PC-9 (cell line): ENCODE data around the gene ADAMTS7. TPM values are rescaled to one million over a fixed set of nuclear protein-coding genes. Genes with fewer than 3 reads are reported as not detected.
"Not testable (repeated sequence)": the region's sequence is repeated elsewhere in the genome, so short reads cannot be mapped to it uniquely, and the experiment has no call there.

ENCODE experiments used
- BruUV-seq: library from RNA; stranded (reverse); fragments of 400-500 nt; replicated peaks from 2 replicates; lab custom pipeline; 2021; lab: Mats Ljungman, UMichigan
- CTCF ChIA-PET: fragments of 300-600 bp; sonication (Branson Sonifier 250); formaldehyde crosslinking; loops from one replicate; lab custom pipeline; 2022; ENCODE audit warnings: antibody characterized with exemption; lab: Charles Lee
- POLR2A ChIA-PET: fragments of 300-600 bp; sonication (Branson Sonifier 250); formaldehyde crosslinking; loops from one replicate; lab custom pipeline; 2022; ENCODE audit warnings: antibody characterized with exemption; ENCODE audit not compliant: unreplicated experiment; lab: Charles Lee
- DNase-seq, 2 experiments: peaks; one replicate each; pipeline versions ENCODE4 v3.0.0 to v3.0.0-alpha.2; 2015 to 2022; ENCODE audit warnings: mixed read lengths in 1 of 2
- H2AFZ ChIP-seq: fragments of 200-600 bp; sonication (generic); 2 replicates; pipeline ENCODE4 v1.8.1; 2017; ENCODE audit warnings: antibody characterized with exemption
- H3F3A ChIP-seq: fragments of 200-600 bp; sonication (generic); 2 replicates; pipeline ENCODE4 v1.8.1; 2017; ENCODE audit warnings: antibody characterized with exemption, mild to moderate bottlenecking, low read depth; ENCODE audit not compliant: insufficient read depth
- H3K27ac ChIP-seq: fragments of 200-600 bp; sonication (generic); 2 replicates; pipeline ENCODE4 v1.6.1; 2016; ENCODE audit warnings: mixed run types
- H3K27me3 ChIP-seq: fragments of 200-600 bp; sonication (generic); 2 replicates; pipeline ENCODE4 v1.6.1; 2016; ENCODE audit warnings: low read depth, mixed run types; ENCODE audit not compliant: insufficient read depth
- H3K36me3 ChIP-seq: fragments of 200-600 bp; sonication (generic); 2 replicates; pipeline ENCODE4 v1.6.1; 2016; ENCODE audit warnings: low read depth, mixed run types
- H3K4me1 ChIP-seq: fragments of 200-600 bp; sonication (generic); replicated peaks from 2 replicates; pipeline ENCODE4 v1.6.1; 2016; ENCODE audit warnings: mixed run types; ENCODE audit not compliant: insufficient read depth
- H3K4me2 ChIP-seq: fragments of 200-600 bp; sonication (generic); 2 replicates; pipeline ENCODE4 v1.6.1; 2017; ENCODE audit warnings: mixed run types
- H3K4me3 ChIP-seq: fragments of 200-600 bp; sonication (generic); 2 replicates; pipeline ENCODE4 v1.6.1; 2016; ENCODE audit warnings: mixed run types
- H3K79me2 ChIP-seq: fragments of 200-600 bp; sonication (generic); 2 replicates; pipeline ENCODE4 v1.6.1; 2017; ENCODE audit warnings: low read depth, mixed run types
- H3K9me2 ChIP-seq: fragments of 200-600 bp; sonication (generic); 2 replicates; pipeline ENCODE4 v1.8.1; 2017; ENCODE audit warnings: mild to moderate bottlenecking; ENCODE audit not compliant: insufficient read depth
- H3K9me3 ChIP-seq: fragments of 200-600 bp; sonication (generic); 2 replicates; pipeline ENCODE4 v1.8.1; 2016; ENCODE audit warnings: low read depth; ENCODE audit not compliant: insufficient read depth
- H4K20me1 ChIP-seq: fragments of 200-600 bp; sonication (generic); 2 replicates; pipeline ENCODE4 v1.8.1; 2017; ENCODE audit not compliant: insufficient read depth
- CTCF ChIP-seq: fragments of 200-600 bp; sonication (generic); conservative IDR thresholded peaks from 2 replicates; pipeline ENCODE4 v1.6.1; 2017; ENCODE audit warnings: mixed run types, antibody characterized with exemption, mild to moderate bottlenecking, moderate library complexity
- EZH2 ChIP-seq: fragments of 200-600 bp; sonication (generic); IDR thresholded peaks from 2 replicates; pipeline ENCODE4 v1.8.0; 2017; ENCODE audit warnings: antibody characterized with exemption, low read depth
- intact Hi-C: fragments of 100-400 bp; cut with micrococcal nuclease; formaldehyde crosslinking; loops from one replicate; pipeline ENCODE4 v1.10.0; 2022; ENCODE audit not compliant: unreplicated experiment
- total RNA-seq: library from RNA; stranded (reverse); gene quantifications from 2 replicates; pipeline ENCODE4 v1.2.3, GENCODE V29; 2021

The ADAMTS7 gene
- total RNA-seq, 1 experiment from 2014 or later: 1.3 TPM

DNA sequence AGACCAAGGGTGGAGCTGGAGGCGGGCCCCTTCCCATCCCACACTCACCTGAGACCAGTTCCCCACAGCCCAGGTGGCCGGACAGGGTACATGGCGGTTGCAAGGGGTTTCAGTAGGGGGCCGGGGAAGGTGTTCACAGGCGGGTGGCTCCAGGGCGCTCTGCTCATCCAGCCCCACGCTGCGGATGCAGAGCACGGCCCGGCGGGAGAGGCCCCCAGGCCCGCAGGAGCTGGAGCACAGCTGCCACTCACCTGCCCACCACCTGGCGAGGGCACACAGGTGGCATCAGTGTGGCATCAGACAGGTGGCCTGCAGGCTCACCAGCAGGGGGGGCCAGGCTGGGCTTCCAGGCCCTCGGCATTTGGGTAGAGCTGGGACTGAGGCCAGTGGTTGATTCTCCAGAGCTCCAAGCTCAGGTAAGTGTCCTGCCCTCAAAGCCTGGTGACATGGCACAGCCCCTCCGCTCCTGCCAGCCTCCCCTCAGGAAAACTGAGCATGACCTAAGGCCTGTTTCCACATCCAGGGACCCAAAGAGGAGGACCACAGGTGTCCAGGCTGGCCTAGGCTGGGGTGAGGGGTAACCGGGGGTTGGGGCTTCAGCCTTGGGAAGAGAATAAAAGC lies 43.8 kb downstream of the ADAMTS7 start:
- Histone ChIP-seq H2AFZ (no peak overlapping the region), H3K4me1 (no peaks in the 10 kb centered on the region), H3K27me3 (no peaks in the 10 kb centered on the region), H3K79me2 (no peaks in the 10 kb centered on the region), H3F3A (no peaks in the 10 kb centered on the region), H4K20me1 (no peaks in the 10 kb centered on the region), H3K9me2 (no peaks in the 10 kb centered on the region), H3K4me2 (no peak overlapping the region), H3K36me3 (no peaks in the 10 kb centered on the region), H3K27ac (no peak overlapping the region), H3K9me3 (no peaks in the 10 kb centered on the region), H3K4me3 (no peak overlapping the region)
- TF ChIP-seq EZH2: no peak
- TF ChIP-seq CTCF: no peak
- ChIA-PET CTCF (no interaction called here), POLR2A (no interaction called here)
- DNase-seq: no peak
- intact Hi-C loops: no loop called here
- no TSS peak for BruUV-seq

DNA sequence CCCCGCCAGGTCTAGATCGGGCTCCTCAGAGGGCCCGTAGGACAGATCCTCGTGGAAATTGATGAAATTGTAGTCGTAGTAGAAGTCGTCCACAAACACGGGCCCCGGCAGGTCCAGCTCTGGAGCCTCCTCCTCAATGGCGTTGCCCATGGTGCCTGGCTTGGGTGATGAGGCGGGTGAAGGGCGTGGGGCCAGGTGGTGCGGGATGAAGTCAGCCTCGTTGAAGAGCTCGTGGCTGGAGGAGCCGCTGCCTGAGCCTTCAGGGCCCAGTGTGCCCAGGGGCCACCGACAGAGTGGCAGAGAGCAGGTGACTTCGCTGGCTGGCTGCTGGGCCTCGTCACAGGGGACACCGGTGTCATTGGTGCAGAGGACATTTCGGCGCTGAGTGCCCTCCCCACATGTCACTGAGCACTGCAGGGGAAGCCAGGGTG lies 44.6 kb downstream of the ADAMTS7 start:
- H3K9me2 ChIP-seq, CTCF ChIA-PET, H3K4me2 ChIP-seq, POLR2A ChIA-PET, H3K36me3 ChIP-seq, H3K4me1 ChIP-seq, H3K79me2 ChIP-seq, H3K27ac ChIP-seq, H2AFZ ChIP-seq, H3K27me3 ChIP-seq, DNase-seq, H3F3A ChIP-seq, H3K9me3 ChIP-seq, intact Hi-C loops, H4K20me1 ChIP-seq, H3K4me3 ChIP-seq, BruUV-seq: not testable (repeated sequence)

GRCh38 chr15:78766041-78766440 lies 45.2 kb downstream of the ADAMTS7 start:
- CTCF ChIA-PET: no interaction called here

GRCh38 chr15:78765154-78765860 lies 46.0 kb downstream of the ADAMTS7 start:
- H3F3A ChIP-seq, H3K4me1 ChIP-seq, H3K79me2 ChIP-seq, H3K36me3 ChIP-seq, H3K9me3 ChIP-seq, H3K9me2 ChIP-seq, DNase-seq, H4K20me1 ChIP-seq, H3K4me2 ChIP-seq, POLR2A ChIA-PET, H3K4me3 ChIP-seq, H3K27ac ChIP-seq, H2AFZ ChIP-seq, H3K27me3 ChIP-seq, intact Hi-C loops, BruUV-seq: not testable (repeated sequence)
- CTCF ChIA-PET: interaction anchor here (0.6 kb wide), 1 partner anchor 14 kb away, joined by 3 read pairs; no protein-coding TSS in a partner anchor

More at GRCh38 chr15:78766041-78766440, 45.2 kb downstream of the ADAMTS7 start:
- Histone ChIP-seq H4K20me1 (no peaks in the 10 kb centered on the region), H3K9me3 (no peaks in the 10 kb centered on the region), H3K27ac (no peak overlapping the region), H3K36me3 (no peaks in the 10 kb centered on the region), H3K79me2 (no peaks in the 10 kb centered on the region), H2AFZ (no peak overlapping the region), H3K4me2 (no peak overlapping the region), H3K4me3 (no peak overlapping the region), H3F3A (no peaks in the 10 kb centered on the region), H3K9me2 (no peaks in the 10 kb centered on the region), H3K4me1 (no peaks in the 10 kb centered on the region), H3K27me3 (no peaks in the 10 kb centered on the region)
- BruUV-seq: no TSS peak
- intact Hi-C loops: no loop called here
- no peak for DNase-seq
- TF ChIP-seq EZH2: no peak
- TF ChIP-seq CTCF: no peak
- POLR2A ChIA-PET: no interaction called here

DNA sequence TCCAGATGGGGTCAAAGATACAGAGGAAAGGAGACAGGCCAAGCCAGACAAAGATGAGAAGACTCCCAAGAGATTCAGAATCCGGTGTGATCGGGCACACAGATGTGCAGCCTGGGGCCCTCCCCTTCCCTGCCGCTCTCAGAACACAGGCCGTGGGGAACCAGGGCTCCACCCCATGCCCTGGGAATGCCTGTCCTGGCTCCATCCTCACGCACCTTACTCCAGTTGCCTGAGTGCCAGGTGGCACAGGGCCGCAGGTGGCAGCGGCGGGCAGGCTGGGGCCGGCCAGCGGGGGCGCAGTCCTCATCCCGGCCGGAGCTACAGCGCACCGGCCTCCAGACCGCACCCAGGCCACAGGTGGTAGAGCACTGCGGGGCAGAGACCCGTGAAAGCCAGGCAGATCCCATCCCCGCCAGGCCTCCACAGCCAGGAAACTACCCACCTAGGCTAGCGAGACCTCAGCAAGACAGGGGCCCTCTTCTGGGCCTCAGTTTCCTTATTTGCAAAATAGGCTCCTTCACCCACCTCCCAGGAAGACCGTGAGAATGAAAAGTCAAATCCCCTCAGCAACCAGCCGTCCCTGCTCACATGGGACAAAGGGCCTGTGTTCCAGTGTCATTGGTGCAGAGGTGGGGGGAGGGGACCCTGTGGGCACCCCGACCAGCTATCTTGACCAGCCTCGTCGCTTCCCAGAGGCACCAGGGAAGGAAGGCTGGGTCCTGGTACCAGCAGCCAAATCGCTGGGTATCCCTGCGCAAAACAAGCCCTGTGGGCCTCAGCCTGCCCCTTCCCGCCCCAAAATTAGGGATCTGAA lies 46.7 kb downstream of the ADAMTS7 start:
- DNase-seq, H4K20me1 ChIP-seq, H3K27ac ChIP-seq, BruUV-seq, H3K4me3 ChIP-seq, H2AFZ ChIP-seq, H3K9me3 ChIP-seq, POLR2A ChIA-PET, H3K27me3 ChIP-seq, H3K4me1 ChIP-seq, H3K79me2 ChIP-seq, H3K36me3 ChIP-seq, H3F3A ChIP-seq, H3K4me2 ChIP-seq, intact Hi-C loops, H3K9me2 ChIP-seq: not testable (repeated sequence)
- CTCF ChIA-PET: interaction anchor here (0.6 kb wide), 1 partner anchor 14 kb away, joined by 3 read pairs; no protein-coding TSS in a partner anchor
